ENCODE measurements around the gene MFSD12.

The MFSD12 gene

DNA sequence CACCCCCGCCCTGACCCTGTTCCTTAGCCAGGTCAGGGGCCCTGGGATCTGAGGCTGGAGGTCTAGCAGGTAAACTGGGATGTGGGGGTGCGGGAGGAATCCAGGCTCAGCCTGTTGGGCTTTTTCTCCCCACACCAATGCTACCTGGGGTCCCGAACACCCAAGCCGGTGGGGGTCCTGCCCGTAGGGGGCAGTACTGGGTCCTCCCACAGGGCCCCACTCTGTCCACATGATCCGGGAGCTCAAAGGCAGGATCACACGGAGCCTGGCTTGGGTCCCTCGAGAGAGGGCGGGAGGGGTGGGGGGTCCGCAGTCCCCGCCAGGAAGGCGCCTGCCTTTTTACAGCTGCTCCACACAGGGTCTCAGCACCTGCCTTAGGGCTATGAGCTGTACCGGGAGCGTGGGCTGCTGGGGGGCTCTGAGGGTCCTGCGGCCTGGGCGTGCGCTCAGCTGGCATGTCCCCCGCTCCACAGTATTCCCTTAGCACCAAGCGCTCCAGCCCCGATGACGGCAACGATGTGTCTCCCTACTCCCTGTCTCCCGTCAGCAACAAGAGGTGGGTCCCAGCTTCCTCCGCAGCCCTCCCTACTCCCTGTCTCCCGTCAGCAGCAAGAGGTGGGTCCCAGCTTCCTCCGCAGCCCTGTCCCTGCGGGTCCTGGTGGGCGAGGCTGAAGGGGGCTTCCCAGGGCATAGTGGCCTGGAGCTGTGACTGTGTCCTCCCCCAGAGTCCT, 30.7 kb downstream of the MFSD12 start:
- no peak overlapping the region for H3K4me3 ChIP-seq (ENCODE audit: low read depth, low read length)
- TF ChIP-seq CTCF (IDR thresholded peaks at IDR 0.05; ENCODE audit: borderline replicate concordance, insufficient read depth, low read depth, low read length) = 0 out of 2 replicates have a peak, but pooled peaks have one; percentile 6

GRCh38 chr19:3524904-3525451, 32.4 kb downstream of the MFSD12 start:
- no peak for TF ChIP-seq CTCF (IDR thresholded peaks at IDR 0.05; ENCODE audit: borderline replicate concordance, insufficient read depth, low read depth, low read length)
- H3K4me3 ChIP-seq (ENCODE audit: low read depth, low read length) = no peak overlapping the region

DNA sequence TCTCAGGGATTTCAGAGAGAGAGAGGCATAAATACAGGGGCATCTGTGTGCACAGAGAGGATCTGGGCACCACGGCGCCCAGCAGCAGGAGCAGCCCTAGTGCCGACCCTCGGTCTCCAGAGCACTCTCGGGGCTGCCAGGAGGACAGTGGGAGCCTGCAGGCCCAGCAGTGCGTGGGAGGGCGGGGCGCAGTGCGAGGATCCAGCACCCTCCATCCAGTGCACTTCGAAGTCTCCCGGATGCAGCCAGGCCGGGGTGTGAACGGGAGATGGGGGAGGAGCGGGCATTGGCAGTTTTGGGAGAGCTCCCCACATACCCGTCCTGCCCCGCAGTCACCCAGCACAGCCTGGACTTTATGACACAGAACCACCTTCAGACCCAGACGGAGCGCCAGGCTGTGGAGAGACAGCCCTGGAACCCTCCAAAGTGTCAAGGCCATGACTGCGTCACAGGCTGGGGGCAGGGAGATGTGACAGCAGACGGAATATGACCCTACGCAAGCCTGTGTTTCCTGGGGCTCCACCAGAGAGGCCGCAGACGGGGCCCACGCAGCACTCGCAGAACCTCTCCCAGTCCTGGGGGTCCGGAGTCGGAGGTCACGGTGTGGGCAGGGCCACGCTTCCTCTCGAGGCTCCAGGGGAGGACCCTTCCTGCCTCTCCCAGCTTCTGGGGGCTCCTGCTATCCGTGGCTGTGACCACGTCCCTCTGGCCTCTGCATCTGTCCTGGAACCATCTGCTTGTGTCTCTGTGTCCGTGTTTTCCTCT, 33.1 kb downstream of the MFSD12 start:
- no peak overlapping the region for H3K4me3 ChIP-seq (ENCODE audit: low read depth, low read length)
- no peak for TF ChIP-seq CTCF (IDR thresholded peaks at IDR 0.05; ENCODE audit: borderline replicate concordance, insufficient read depth, low read depth, low read length)

DNA sequence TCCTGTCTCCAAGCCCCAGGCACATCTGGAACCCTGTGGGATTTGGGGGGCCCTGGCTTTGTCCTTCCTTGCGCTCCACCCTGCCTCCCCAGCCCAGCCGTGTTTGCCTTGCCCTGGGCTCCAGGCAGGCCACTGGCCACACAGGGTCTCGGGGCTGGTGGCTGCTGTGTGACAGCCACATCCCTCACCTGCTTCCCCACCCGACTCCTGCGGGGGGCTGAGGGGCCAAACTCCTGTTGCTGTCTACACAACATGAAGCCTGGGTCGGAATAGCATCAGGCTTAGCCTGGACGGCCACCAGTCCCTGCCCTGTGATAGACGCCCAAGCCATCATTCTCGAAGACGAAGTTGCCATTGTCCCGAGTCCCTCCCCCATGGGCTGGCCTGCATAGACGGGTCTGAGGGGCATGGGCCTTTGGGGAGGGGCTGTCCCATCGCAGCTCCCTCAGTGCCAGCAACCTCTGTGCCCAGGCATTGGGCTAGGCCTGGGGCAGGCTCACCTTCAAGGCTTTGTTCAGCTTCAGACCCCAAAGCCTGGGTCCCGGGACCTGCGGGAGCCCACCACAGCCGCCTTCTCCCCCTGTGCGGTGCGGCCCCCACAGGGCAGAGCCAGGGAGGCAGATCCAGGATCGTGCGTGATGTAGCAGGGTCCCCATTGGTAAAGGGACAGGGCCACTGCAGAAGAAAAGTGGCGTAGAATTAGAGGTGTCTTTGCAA, 33.9 kb downstream of the MFSD12 start:
- no peak for TF ChIP-seq CTCF (IDR thresholded peaks at IDR 0.05; ENCODE audit: borderline replicate concordance, insufficient read depth, low read depth, low read length)
- H3K4me3 ChIP-seq (ENCODE audit: low read depth, low read length) = no peak overlapping the region

GRCh38 chr19:3522421-3523360, 34.7 kb downstream of the MFSD12 start:
- no peak for TF ChIP-seq CTCF (IDR thresholded peaks at IDR 0.05; ENCODE audit: borderline replicate concordance, insufficient read depth, low read depth, low read length)
- H3K4me3 ChIP-seq (ENCODE audit: low read depth, low read length) = no peak overlapping the region

GRCh38 chr19:3521104-3521445, 36.3 kb downstream of the MFSD12 start:
- no peak for TF ChIP-seq CTCF (IDR thresholded peaks at IDR 0.05; ENCODE audit: borderline replicate concordance, insufficient read depth, low read depth, low read length)
- H3K4me3 ChIP-seq (ENCODE audit: low read depth, low read length) = no peak overlapping the region

All from GM12875 (cell line).